ENCODE data around the gene RNF157.
"Not testable (repeated sequence)": the region's sequence is repeated elsewhere in the genome, so short reads cannot be mapped to it uniquely, and the experiment has no call there.

RNF157 gene

GRCh38 chr17:76189247-76189646, 51.0 kb downstream of the RNF157 start:
- TF ChIP-seq, protein P1, sequence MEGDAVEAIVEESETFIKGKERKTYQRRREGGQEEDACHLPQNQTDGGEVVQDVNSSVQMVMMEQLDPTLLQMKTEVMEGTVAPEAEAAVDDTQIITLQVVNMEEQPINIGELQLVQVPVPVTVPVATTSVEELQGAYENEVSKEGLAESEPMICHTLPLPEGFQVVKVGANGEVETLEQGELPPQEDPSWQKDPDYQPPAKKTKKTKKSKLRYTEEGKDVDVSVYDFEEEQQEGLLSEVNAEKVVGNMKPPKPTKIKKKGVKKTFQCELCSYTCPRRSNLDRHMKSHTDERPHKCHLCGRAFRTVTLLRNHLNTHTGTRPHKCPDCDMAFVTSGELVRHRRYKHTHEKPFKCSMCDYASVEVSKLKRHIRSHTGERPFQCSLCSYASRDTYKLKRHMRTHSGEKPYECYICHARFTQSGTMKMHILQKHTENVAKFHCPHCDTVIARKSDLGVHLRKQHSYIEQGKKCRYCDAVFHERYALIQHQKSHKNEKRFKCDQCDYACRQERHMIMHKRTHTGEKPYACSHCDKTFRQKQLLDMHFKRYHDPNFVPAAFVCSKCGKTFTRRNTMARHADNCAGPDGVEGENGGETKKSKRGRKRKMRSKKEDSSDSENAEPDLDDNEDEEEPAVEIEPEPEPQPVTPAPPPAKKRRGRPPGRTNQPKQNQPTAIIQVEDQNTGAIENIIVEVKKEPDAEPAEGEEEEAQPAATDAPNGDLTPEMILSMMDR (IDR thresholded peaks at IDR 0.05; ENCODE audit: control insufficient read depth, insufficient read depth, low read depth, low read length, missing control alignments), result no peak
- H3K4me3 ChIP-seq (ENCODE audit: control insufficient read depth, low read depth, low read length), result no peak overlapping the region
- DNase-seq (ENCODE audit: low read depth), result no peak

DNA sequence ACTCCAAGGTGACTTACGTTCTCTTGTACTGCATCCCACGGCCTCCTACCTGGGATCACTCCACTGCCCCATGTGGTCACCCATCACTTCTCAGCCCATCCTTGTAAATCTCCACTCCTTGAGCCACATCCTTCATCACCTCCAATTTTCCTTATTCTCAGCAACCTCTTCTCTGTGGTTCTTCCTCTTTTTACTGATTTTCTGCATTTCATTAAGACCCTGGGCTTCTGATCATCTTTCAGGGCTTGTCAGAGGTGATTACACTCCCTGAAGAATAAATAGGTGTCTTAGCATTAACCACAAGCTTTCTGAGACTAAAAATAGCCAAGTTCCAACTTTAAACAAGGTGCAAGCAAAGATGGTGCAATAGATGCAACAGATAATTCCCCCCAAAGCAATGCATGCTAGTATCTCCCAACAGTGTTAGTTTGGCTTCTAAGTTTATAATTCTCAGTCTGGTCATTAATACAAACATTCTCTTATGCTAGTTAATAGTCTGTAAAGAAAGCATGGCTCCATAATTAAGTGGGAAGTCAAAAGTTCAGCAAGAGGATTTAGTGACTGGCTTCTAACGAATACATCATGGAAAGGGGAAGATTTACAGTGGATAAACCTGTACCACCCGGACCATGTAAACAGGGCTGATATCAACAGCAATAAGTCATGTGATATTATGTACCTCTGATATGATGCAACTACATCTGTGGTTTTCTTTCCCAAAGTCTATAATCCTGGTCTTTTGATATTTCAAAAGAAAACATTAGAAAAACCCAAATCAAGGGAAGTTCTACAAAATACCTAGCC, 51.9 kb downstream of the RNF157 start:
- no peak for DNase-seq (ENCODE audit: low read depth)
- no peak overlapping the region for H3K4me3 ChIP-seq (ENCODE audit: control insufficient read depth, low read depth, low read length)
- TF ChIP-seq, protein P1 (IDR thresholded peaks at IDR 0.05; ENCODE audit: control insufficient read depth, insufficient read depth, low read depth, low read length, missing control alignments), result no peak

DNA sequence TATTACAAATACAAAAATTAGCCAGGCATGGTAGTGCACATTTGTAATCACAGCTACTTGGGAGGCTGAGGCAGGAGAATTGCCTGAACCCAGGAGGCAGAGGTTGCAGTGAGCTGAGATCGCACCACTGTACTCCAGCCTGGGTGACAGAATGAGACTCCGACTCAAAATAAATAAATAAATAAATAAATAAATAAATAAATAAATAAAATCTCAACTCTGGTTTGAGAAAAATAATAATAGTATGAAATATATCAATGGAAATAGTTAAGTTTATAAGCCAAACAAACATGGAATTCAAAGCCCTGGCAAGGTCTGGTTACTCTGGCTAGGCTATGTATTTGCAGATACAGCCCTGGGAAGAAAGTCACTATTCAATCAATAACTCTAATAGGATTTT, 53.5 kb downstream of the RNF157 start:
- H3K4me3 ChIP-seq (ENCODE audit: control insufficient read depth, low read depth, low read length); DNase-seq (ENCODE audit: low read depth): not testable (repeated sequence)

DNA sequence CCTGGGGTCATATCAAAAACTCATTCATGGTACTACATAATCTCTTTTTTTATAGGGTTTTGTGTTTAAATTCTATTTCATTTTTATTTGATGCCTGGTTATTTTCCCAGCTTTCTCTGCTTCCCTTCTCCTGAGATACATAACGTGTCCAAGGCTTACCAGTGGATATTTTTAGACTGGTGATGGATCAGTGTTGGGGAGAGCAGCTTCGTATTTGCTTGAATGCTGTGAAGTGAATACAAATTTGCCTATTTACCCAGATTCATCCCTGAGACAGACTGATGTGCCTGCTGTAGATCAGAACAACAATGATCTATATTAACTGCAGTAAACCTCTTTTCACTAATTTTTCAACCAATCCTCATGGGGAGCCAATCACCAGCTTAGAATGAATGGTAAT, 56.0 kb downstream of the RNF157 start:
- H3K4me3 ChIP-seq (ENCODE audit: control insufficient read depth, low read depth, low read length), result no peak overlapping the region
- DNase-seq (ENCODE audit: low read depth), result no peak
- TF ChIP-seq, protein P1 (IDR thresholded peaks at IDR 0.05; ENCODE audit: control insufficient read depth, insufficient read depth, low read depth, low read length, missing control alignments), result no peak

DNA sequence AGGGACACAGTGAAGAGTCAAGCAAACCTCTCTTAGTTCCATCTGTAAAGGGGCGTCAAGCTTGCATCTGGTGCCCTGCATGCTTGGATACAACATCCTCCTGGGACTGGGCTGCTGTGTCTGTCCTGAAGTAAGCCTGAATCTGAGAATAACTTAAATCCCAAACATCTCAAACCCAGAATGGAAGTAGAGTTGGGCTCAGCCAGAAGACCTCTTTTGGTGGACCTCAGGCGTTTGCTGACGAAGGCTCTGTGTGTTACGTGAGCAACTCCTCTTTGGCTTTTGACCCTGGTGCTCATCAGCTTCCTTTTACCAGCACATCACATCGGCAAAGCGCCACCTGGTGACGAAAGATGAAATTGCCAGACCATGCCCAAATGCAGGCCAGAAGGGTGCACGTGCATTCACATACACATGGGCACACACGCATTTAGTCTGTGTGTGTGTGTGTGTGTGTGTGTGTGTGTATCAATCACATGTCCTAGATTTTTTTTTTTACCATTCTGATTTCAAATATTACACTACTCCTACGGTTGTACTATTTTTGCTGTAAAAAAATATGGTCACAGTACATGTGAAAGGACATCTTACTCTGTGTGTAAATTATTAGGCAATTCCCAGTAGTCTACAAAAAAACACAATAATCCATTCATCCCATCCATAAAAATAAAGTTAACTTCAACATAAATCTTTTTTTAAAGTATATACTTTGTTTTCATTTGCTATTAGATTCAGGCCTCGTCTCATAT, 58.1 kb downstream of the RNF157 start:
- TF ChIP-seq, protein P1 (IDR thresholded peaks at IDR 0.05; ENCODE audit: control insufficient read depth, insufficient read depth, low read depth, low read length, missing control alignments), result peak; percentile 91
- DNase-seq (ENCODE audit: low read depth), result peak; percentile 57
- H3K4me3 ChIP-seq (ENCODE audit: control insufficient read depth, low read depth, low read length), result no peak overlapping the region

DNA sequence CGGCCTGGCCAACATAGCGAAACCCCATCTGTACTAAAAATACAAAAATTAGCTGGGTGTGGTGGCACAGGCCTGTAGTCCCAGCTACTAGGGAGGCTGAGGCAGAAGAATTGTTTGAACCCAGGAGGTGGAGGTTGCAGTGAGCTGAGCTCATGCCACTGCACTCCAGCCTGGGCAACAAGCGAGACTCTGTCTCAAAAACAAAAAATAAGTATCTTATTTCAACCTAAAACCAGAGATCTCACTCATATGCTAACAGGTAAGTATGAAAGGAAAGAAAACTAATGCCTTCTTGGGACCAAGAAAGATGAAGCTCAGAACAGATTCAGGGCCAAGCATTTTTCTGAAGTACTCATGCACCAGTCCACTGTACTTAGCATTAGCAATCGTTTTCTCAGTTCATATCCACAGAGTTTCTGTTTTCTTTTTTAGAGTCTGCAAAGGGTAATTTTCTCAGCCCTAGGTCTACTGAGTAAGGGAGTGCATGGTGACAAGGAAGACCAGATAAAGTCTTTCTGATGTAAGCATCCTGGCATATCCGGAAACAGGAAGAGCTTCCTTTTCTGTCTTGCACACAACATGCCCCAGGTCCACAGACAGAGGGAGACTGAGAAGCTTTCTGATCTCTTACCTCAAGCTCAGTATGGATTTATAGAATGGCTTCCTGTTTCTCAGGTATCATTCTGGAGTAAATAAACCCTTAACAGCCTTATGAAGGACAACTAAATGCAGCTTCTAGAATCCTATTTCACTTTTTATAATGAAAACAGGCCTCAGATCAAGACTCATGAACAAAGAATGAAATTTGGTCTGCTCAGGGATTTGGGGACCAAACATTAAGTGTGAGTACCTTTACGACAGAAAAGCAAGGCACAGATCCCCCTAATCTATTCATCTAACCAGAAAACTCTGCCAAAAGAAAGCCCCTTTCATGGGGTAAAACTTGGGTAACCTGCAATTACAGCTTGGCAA, 60.5 kb downstream of the RNF157 start:
- no peak for DNase-seq (ENCODE audit: low read depth)
- TF ChIP-seq, protein P1 (IDR thresholded peaks at IDR 0.05; ENCODE audit: control insufficient read depth, insufficient read depth, low read depth, low read length, missing control alignments), result no peak
- H3K4me3 ChIP-seq (ENCODE audit: control insufficient read depth, low read depth, low read length), result no peak overlapping the region
